ELF-1 (cell line): ENCODE results near the gene ADGRB2.

Experiments
- DNase-seq: peaks from one replicate; pipeline ENCODE4 v3.0.0-alpha.2; 2016; ENCODE audit warnings: low read depth, low spot score

ADGRB2 gene

GRCh38 chr1:31765041-31765467 is 914 bp upstream of the ADGRB2 start:
- DNase-seq: peak; percentile 46

DNA sequence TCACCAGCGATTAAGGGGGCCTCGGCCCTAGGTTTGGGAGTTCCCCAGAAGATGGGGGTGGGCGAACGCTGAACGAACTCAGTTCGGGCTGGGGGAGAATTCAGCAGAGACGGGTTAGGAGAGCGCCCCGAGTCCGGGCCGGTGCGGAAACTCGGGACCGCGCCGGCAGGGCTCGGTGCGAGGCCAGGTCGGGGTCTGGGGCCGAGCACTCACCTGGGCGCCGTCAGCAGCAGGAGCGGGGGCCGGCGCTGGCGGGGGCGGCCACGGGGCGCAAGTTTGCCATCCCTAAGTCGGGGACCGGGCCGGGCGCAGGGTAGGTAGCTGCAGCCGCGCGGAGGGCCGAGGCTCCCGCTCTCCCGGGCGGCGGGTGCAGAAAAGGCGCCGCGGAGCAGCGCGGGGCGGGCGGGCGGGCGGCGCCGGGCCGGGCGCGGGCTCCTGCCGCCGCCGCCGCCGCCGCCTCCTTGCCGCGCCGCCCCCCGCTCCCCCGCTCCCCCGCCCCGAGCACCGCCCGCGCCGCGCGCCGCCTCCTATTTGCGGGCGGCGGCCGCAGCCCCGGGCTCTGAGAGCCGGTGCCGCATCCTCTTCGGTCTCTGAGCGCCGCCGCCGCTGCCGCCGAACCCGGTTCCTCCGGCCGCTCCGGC is 349 bp downstream of the ADGRB2 start:
- DNase-seq: no peak

- DNase-seq: peak; percentile 76
These were observed 1.1 kb downstream of the ADGRB2 start for GRCh38 chr1:31762726-31763670.

- no peak for DNase-seq
These were observed 1.8 kb downstream of the ADGRB2 start for GRCh38 chr1:31762323-31762722.

DNA sequence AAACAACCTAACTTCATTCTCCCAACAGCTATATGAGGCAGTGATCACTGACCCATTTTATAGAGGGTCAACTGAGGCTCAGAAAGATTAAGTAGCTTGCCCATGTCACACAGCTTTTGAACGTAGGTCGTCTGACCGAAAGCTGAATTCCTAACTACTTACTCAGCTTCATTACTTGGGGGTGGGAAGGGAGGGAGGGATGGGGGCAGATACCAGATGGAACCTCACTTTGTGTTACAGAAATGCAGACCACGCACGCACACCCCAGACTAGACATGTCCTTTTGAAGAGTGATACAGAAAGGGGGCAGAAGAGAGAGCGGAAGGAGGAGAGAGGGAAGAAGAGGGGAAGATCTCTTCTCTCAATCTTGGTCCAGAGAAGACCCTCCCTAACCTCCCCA is 2.3 kb downstream of the ADGRB2 start:
- DNase-seq: no peak

- DNase-seq: peak; percentile 60
These were observed 3.4 kb downstream of the ADGRB2 start for GRCh38 chr1:31760471-31761470.

- DNase-seq: no peak
These were observed 4.7 kb downstream of the ADGRB2 start for GRCh38 chr1:31759298-31760023.

DNA sequence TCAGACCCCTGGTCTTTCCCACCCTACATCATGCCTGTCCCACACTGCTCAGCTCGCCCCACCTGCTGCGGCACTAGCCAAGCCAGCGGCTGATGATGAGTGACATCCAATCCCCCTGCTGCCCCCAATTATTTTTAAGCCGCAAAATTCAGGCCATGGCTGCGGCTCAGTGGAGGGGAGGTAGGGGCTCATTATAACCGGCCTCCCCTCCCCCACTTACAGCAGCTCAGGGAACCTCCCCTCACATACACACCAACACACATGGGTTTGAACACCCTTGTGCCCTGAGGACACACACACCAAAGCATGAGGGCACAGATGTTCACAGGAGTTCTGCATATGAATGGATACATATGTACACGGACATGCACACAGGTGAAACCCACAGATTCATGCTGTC is 5.3 kb downstream of the ADGRB2 start:
- no peak for DNase-seq

DNA sequence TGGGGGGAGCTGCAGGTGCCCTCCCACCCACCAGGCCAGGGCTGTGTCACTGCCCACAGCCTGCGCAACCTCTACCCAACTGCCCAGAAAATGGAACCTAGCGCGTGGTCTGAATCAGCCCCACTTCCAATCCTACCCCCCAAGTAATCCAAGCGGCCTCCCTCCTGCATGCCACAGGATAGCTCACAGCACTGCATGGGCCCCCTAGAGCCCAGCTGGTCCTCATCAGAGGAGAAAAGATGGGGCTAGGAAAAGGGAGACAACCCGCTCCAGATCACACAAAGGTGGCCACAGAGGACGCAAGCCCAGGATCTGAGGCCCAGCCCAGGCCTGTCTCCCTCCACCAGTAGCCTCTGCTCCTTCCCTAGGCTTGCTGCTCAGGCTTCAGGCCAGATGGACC is 6.2 kb downstream of the ADGRB2 start:
- no peak for DNase-seq

GRCh38 chr1:31757204-31757679 is 6.9 kb downstream of the ADGRB2 start:
- no peak for DNase-seq

- DNase-seq: no peak
These were observed 7.6 kb downstream of the ADGRB2 start for GRCh38 chr1:31756578-31756977.

- DNase-seq: peak; percentile 53
These were observed 8.2 kb downstream of the ADGRB2 start for GRCh38 chr1:31755850-31756492.

DNA sequence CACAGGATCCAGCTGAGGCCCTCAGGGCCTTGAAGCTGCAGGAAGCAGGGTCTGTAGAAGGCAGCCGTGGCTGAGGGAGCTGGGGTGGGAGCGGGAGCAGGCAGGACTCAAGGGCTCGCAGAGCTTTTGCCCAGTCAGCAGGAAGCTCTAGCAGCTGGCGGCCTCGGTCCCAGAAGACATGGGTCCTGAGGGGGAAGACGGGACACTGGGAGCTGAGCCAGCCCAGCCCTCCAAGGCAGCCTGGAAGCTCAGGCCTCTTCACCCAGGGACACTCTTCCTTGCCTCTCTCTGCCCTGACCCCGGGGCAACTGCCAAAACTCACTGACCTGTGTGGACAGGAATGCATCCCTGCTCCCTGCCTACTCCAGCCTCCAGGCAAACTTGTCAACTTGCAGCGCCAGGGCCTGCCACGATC is 8.9 kb downstream of the ADGRB2 start:
- peak; percentile 91 for DNase-seq

DNA sequence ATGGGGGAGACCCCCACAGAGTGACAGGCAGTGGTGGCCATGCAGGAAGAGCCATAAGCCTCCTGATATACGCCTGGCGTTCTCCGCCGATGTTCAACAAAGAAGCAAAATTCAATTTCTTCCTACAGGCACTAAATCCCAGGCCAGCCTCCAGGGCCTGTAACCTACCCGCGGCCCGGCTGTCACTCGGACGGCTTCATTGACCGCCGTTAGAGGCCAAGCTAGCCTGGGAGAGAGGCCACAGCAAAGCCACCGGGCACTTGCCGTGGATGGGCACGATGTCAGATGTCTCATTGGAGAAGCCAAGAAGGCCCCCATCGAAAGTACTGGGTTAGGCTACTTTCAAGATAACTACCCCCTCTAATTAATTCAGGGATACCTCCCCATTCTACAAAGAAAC is 9.7 kb downstream of the ADGRB2 start:
- no peak for DNase-seq

- no peak for DNase-seq
These were observed 10.3 kb downstream of the ADGRB2 start for GRCh38 chr1:31753707-31754349.

GRCh38 chr1:31752952-31753475 is 11.1 kb downstream of the ADGRB2 start:
- DNase-seq: no peak

- no peak for DNase-seq
These were observed 11.9 kb downstream of the ADGRB2 start for GRCh38 chr1:31752258-31752657.

DNA sequence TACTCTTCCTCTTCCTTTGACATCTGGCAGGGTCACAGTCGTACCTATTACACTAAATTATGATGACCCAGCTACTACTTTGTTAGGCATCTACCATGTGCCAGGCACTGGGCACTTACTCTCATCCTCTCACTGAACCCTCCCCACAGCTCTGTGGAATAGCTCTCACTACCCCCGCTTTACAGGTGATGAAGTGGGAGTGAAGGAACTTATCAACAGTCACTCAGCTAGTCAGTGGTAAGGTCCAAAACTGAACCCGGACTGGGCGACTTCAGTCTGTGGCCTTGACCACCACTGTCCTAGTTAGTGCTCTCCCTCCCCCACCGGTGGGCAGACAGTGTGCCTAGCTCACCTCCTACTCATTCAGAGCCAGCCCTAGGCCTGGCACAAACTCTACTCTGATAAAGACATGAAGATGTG is 12.3 kb downstream of the ADGRB2 start:
- DNase-seq: no peak

DNA sequence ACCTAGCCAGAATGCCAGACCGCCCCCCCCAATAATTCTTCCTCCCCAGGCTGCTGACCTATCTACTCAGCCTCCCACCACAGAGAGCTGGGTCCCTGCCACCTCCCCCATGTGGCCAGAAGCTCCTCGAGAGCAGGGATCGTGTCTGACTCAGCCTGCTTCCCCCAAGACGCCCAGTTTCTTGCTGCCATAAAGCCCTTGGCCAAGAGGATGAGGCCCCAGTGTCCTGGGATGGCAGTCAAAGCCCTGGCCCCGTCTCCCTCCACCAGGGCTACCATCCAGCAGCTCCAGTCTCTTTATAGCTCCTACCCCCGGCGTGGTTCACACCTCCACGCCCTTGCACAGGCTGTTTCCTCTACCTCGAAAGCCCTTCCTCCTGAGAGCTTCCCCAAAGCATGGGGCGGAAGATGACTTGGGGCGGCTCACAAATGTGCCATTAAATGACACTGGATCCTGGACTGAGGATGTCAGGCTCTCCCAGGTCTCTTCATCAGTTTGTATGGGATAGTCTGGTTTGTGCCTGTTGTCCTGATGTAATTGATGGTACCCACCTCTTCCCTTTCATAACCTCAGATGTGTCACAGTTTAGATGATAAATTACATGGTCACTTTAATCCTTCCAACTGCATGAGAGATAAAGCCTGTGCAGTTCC is 13.2 kb downstream of the ADGRB2 start:
- no peak for DNase-seq
